CD14-positive monocyte (primary cell): ENCODE measurements around the gene DYRK1A. TPM values are rescaled to one million over a fixed set of nuclear protein-coding genes. Genes with fewer than 3 reads are reported as not detected.
"Not testable (repeated sequence)": the region's sequence is repeated elsewhere in the genome, so short reads cannot be mapped to it uniquely, and the experiment has no call there.

Source experiments
- DNase-seq, 3 donors: peaks; one replicate each; pipeline ENCODE4 v3.0.0-alpha.2; 2011 to 2022
- H2AFZ ChIP-seq: 2 replicates; pipeline ENCODE4 v1.6.0; 2012; ENCODE audit warnings: mild to moderate bottlenecking, low read depth, low read length, inconsistent platforms; ENCODE audit not compliant: insufficient read depth, poor library complexity, severe bottlenecking
- H3K27ac ChIP-seq, 2 donors: 1 replicate in 1 of 2; 2 replicates in 1 of 2; pipeline ENCODE4 v1.5.1; 2012 to 2013; ENCODE audit warnings: low read length in 2 of 2, control low read depth in 1 of 2, inconsistent platforms in 1 of 2, low read depth in 1 of 2, mild to moderate bottlenecking in 1 of 2
- H3K27me3 ChIP-seq, 2 donors: one replicate each; pipeline versions ENCODE4 v1.6.0 to v1.6.1; 2011 to 2013; ENCODE audit warnings: low read length in 2 of 2; ENCODE audit not compliant: control insufficient read depth in 2 of 2, insufficient read depth in 2 of 2
- H3K36me3 ChIP-seq, 2 donors: replicated peaks in 1 of 2; 1 replicate in 1 of 2; 2 replicates in 1 of 2; pipeline versions ENCODE4 v1.5.1 to v1.6.1; 2012 to 2013; ENCODE audit warnings: low read length in 2 of 2, control low read depth in 1 of 2, inconsistent platforms in 1 of 2, mild to moderate bottlenecking in 1 of 2; ENCODE audit not compliant: insufficient read depth in 2 of 2, control insufficient read depth in 1 of 2
- H3K4me1 ChIP-seq, 2 donors: 1 replicate in 1 of 2; 2 replicates in 1 of 2; pipeline versions ENCODE4 v1.5.1 to v1.6.1; 2012 to 2013; ENCODE audit warnings: low read length in 2 of 2, control low read depth in 1 of 2, inconsistent platforms in 1 of 2, mild to moderate bottlenecking in 1 of 2, moderate library complexity in 1 of 2; ENCODE audit not compliant: insufficient read depth in 2 of 2, control insufficient read depth in 1 of 2
- H3K4me2 ChIP-seq: replicated peaks from 2 replicates; pipeline ENCODE3; 2012; ENCODE audit warnings: low read length, moderate library complexity, mild to moderate bottlenecking; ENCODE audit not compliant: poor library complexity, severe bottlenecking; ENCODE audit errors: extremely low read depth
- H3K4me3 ChIP-seq, 3 experiments: fragments of 200-600 bp in 1 of 3; sonication (generic) in 1 of 3; replicated peaks in 1 of 3; 1 replicate in 2 of 3; 2 replicates in 1 of 3; pipeline ENCODE4 v1.5.1; 2011 to 2013; ENCODE audit warnings: low read length in 3 of 3, mild to moderate bottlenecking in 3 of 3, control low read depth in 2 of 3, low read depth in 2 of 3, inconsistent platforms in 1 of 3, moderate library complexity in 1 of 3
- H3K79me2 ChIP-seq: 2 replicates; pipeline ENCODE4 v1.6.0; 2012; ENCODE audit warnings: mild to moderate bottlenecking, control low read depth, inconsistent platforms, low read length, moderate library complexity; ENCODE audit not compliant: insufficient read depth
- H3K9ac ChIP-seq: 2 replicates; pipeline ENCODE4 v1.6.0; 2017; ENCODE audit warnings: low read length, mild to moderate bottlenecking; ENCODE audit not compliant: insufficient read depth, poor library complexity, severe bottlenecking
- H3K9me3 ChIP-seq, 2 donors: replicated peaks in 1 of 2; 1 replicate in 1 of 2; 2 replicates in 1 of 2; pipeline versions ENCODE4 v1.5.1 to v1.6.1; 2012 to 2013; ENCODE audit warnings: low read length in 2 of 2, control low read depth in 1 of 2; ENCODE audit not compliant: control insufficient read depth in 1 of 2, insufficient read depth in 1 of 2
- H4K20me1 ChIP-seq: 2 replicates; pipeline ENCODE4 v1.6.0; 2012; ENCODE audit warnings: mild to moderate bottlenecking, low read length, control low read depth, moderate library complexity; ENCODE audit not compliant: insufficient read depth
- H3K27ac Mint-ChIP-seq, 7 donors: one replicate each; pipeline ENCODE4 v1.8.0; 2020; ENCODE audit warnings: mild to moderate bottlenecking in 7 of 7, mixed read lengths in 7 of 7, moderate library complexity in 6 of 7, inconsistent platforms in 2 of 7
- H3K27me3 Mint-ChIP-seq, 3 donors: one replicate each; pipeline ENCODE4 v1.8.0; 2021 to 2022; ENCODE audit warnings: low read depth in 3 of 3, mild to moderate bottlenecking in 3 of 3, mixed read lengths in 3 of 3, moderate library complexity in 3 of 3, inconsistent platforms in 1 of 3
- H3K36me3 Mint-ChIP-seq, 2 donors: one replicate each; pipeline ENCODE4 v1.8.0; 2020; ENCODE audit warnings: mixed read lengths in 2 of 2, inconsistent platforms in 1 of 2, mild to moderate bottlenecking in 1 of 2
- H3K4me1 Mint-ChIP-seq: one replicate; pipeline ENCODE4 v1.8.0; 2020; ENCODE audit warnings: mild to moderate bottlenecking, mixed read lengths
- H3K4me3 Mint-ChIP-seq, 2 donors: one replicate each; pipeline ENCODE4 v1.8.0; 2020; ENCODE audit warnings: mild to moderate bottlenecking in 2 of 2, mixed read lengths in 2 of 2, moderate library complexity in 1 of 2
- H3K9me3 Mint-ChIP-seq, 7 donors: one replicate each; pipeline ENCODE4 v1.8.0; 2020 to 2022; ENCODE audit warnings: mixed read lengths in 7 of 7, mild to moderate bottlenecking in 6 of 7, moderate library complexity in 6 of 7, inconsistent platforms in 2 of 7
- CTCF ChIP-seq: fragments of 200-600 bp; IDR thresholded peaks from one replicate; pipeline ENCODE4 v1.8.0; 2022; ENCODE audit warnings: antibody characterized with exemption, mild to moderate bottlenecking
- WGBS: methylation state at CpG from one replicate; pipeline ENCODE4 v1.1.5; 2013; ENCODE audit warnings: missing lambda C conversion rate; ENCODE audit not compliant: insufficient coverage; 5-methylcytosine and 5-hydroxymethylcytosine counted together
- intact Hi-C, 2 donors: fragments of 100-400 bp; cut with micrococcal nuclease; formaldehyde crosslinking; loops; one replicate each; pipeline versions ENCODE4 v1.15.0 to v1.15.1; 2023
- polyA plus RNA-seq, 3 donors: library from polyadenylated mRNA; depleted of rRNA in 1 of 3; unstranded in 2 of 3; stranded (reverse) in 1 of 3; fragments of 300-500 nt in 2 of 3; fragments of >200 nt in 1 of 3; fragmentation: Illumina TruSeq in 2 of 3; gene quantifications; 1 replicate in 2 of 3; 2 replicates in 1 of 3; pipeline ENCODE4 v1.2.3, GENCODE V29; 2012 to 2021

DYRK1A gene
- polyA plus RNA-seq, 3 donors: 1.8 to 53.5 (median 2.4) TPM

GRCh38 chr21:37537391-37537996, 170.9 kb downstream of the DYRK1A start:
- Histone ChIP-seq H3K27me3 (peaks cover 0 to 5% of the 10 kb centered on the region in 2 donors), H3K4me2 (no peak overlapping the region), H4K20me1 (no peaks in the 10 kb centered on the region), H3K4me1 (no peaks in the 10 kb centered on the region), H3K9ac (no peak overlapping the region), H3K4me3 (no peak overlapping the region), H3K36me3 (no peaks in the 10 kb centered on the region), H3K79me2 (no peaks in the 10 kb centered on the region), H3K27ac (no peak overlapping the region), H3K9me3 (no peaks in the 10 kb centered on the region), H2AFZ (no peak overlapping the region)
- Mint-ChIP-seq H3K27me3 (peaks cover 2 to 20% (median 15%) of the 10 kb centered on the region in 3 donors), H3K27ac (no peak overlapping the region), H3K36me3 (no peaks in the 10 kb centered on the region), H3K4me1 (no peaks in the 10 kb centered on the region), H3K4me3 (no peak overlapping the region), H3K9me3 (peaks cover 3 to 20% (median 12%) of the 10 kb centered on the region in 7 donors)
- DNase-seq: no peak
- intact Hi-C loops: no loop called here
- no peak for TF ChIP-seq CTCF
- 100% methylated on average over 1 of the region's 4 CpGs for WGBS

GRCh38 chr21:37538971-37539590, 172.5 kb downstream of the DYRK1A start:
- H3K27me3 Mint-ChIP-seq: peaks cover 1 to 9% (median 6%) of the 10 kb centered on the region in 3 donors
- H2AFZ ChIP-seq: no peak overlapping the region
- H3K36me3 Mint-ChIP-seq: no peaks in the 10 kb centered on the region
- H3K4me1 ChIP-seq: no peaks in the 10 kb centered on the region
- H3K4me3 ChIP-seq: no peak overlapping the region
- H3K4me1 Mint-ChIP-seq: no peaks in the 10 kb centered on the region
- H3K79me2 ChIP-seq: no peaks in the 10 kb centered on the region
- H3K9ac ChIP-seq: no peak overlapping the region
- intact Hi-C loops: no loop called here
- no peaks in the 10 kb centered on the region for H4K20me1 ChIP-seq
- no peaks in the 10 kb centered on the region for H3K36me3 ChIP-seq
- H3K27ac ChIP-seq: no peak overlapping the region
- no peaks in the 10 kb centered on the region for H3K9me3 ChIP-seq
- peaks cover 3 to 22% (median 12%) of the 10 kb centered on the region in 7 donors for H3K9me3 Mint-ChIP-seq
- TF ChIP-seq CTCF: no peak
- H3K4me3 Mint-ChIP-seq: no peak overlapping the region
- no peak overlapping the region for H3K4me2 ChIP-seq
- H3K27me3 ChIP-seq: no peaks in the 10 kb centered on the region
- no CpG with 5 or more reads among the region's 5 CpGs for WGBS
- no peak for DNase-seq
- H3K27ac Mint-ChIP-seq: no peak overlapping the region

- not testable (repeated sequence) for H3K27me3 Mint-ChIP-seq, H3K36me3 Mint-ChIP-seq
These were observed 174.6 kb downstream of the DYRK1A start for GRCh38 chr21:37541128-37541527.

More at GRCh38 chr21:37541128-37541527, 174.6 kb downstream of the DYRK1A start:
- H3K27me3 ChIP-seq, H3K4me3 ChIP-seq, H4K20me1 ChIP-seq, H3K4me1 ChIP-seq, H3K79me2 ChIP-seq, H2AFZ ChIP-seq, H3K36me3 ChIP-seq, H3K9me3 ChIP-seq, H3K4me2 ChIP-seq, DNase-seq, H3K4me1 Mint-ChIP-seq, intact Hi-C loops, H3K9ac ChIP-seq, H3K27ac ChIP-seq, H3K27ac Mint-ChIP-seq, H3K4me3 Mint-ChIP-seq: not testable (repeated sequence)
- WGBS: no CpG with 5 or more reads among the region's 2 CpGs
- peaks cover 3 to 17% (median 10%) of the 10 kb centered on the region in 7 donors for H3K9me3 Mint-ChIP-seq
